GM13976 (cell line): ENCODE measurements around the gene CDKL1.
A peak's percentile ranks its signal among the peaks of the same experiment; 100 is the strongest.
"Not testable (repeated sequence)": the region's sequence is repeated elsewhere in the genome, so short reads cannot be mapped to it uniquely, and the experiment has no call there.

ENCODE experiments used
- DNase-seq: peaks from one replicate; pipeline ENCODE4 v3.0.0; 2012; ENCODE audit warnings: low spot score
- in situ Hi-C: fragments of 300-500 bp; cut with MboI; formaldehyde crosslinking; loops from one replicate; pipeline ENCODE4 v1.12.0; 2022; ENCODE audit warnings: low sequenced_read_pairs, mixed read lengths, inconsistent platforms; ENCODE audit not compliant: unreplicated experiment
- TF ChIP-seq, protein P1 (sequence below): IDR thresholded peaks from 2 replicates; pipeline ENCODE4 v1.5.1; 2012; ENCODE audit warnings: borderline replicate concordance, mild to moderate bottlenecking; ENCODE audit not compliant: insufficient read depth; ENCODE audit errors: extremely low read depth, missing control alignments, control extremely low read depth

The CDKL1 gene

DNA sequence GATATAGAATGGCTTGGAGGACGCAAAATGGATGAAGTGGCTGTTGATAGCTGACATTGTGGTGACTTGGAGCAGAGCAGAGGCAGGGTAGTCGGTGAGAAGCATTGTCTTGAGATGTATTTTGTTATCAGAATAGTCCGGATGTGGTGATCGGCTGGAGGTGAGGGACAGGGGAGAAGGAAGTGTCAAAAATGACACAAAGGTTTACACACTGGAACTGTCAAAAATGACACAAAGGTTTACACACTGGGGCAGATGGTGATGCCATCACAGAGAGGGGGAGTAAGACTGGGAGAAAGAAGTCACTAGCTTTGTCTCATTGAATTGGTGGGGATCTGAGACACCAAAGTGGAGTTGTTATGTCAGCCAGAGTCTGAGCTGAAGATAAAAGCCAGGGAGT is 30.1 kb downstream of the CDKL1 start:
- TF ChIP-seq, protein P1, sequence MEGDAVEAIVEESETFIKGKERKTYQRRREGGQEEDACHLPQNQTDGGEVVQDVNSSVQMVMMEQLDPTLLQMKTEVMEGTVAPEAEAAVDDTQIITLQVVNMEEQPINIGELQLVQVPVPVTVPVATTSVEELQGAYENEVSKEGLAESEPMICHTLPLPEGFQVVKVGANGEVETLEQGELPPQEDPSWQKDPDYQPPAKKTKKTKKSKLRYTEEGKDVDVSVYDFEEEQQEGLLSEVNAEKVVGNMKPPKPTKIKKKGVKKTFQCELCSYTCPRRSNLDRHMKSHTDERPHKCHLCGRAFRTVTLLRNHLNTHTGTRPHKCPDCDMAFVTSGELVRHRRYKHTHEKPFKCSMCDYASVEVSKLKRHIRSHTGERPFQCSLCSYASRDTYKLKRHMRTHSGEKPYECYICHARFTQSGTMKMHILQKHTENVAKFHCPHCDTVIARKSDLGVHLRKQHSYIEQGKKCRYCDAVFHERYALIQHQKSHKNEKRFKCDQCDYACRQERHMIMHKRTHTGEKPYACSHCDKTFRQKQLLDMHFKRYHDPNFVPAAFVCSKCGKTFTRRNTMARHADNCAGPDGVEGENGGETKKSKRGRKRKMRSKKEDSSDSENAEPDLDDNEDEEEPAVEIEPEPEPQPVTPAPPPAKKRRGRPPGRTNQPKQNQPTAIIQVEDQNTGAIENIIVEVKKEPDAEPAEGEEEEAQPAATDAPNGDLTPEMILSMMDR = no peak
- no peak for DNase-seq
- in situ Hi-C loops = no loop called here

DNA sequence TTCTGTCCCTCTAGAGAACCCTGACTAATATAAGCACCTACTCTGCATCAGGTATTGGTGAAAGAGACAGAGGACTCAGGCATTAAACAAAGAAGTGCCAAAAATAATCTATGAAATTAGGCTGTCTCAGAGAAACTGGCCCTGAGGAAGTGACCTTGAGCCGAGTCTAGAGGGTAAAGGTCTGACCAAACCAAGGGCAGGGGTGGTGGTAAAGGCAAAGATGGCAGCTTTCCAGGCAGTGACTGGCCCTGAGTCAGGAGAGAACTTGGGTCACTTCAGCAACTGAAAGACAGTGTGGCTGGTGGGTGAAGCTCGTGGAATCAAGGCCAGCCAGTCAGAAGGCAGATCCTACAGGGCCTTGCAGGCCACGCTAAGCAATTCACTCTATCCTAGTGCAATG is 30.6 kb downstream of the CDKL1 start:
- in situ Hi-C loops = no loop called here

DNA sequence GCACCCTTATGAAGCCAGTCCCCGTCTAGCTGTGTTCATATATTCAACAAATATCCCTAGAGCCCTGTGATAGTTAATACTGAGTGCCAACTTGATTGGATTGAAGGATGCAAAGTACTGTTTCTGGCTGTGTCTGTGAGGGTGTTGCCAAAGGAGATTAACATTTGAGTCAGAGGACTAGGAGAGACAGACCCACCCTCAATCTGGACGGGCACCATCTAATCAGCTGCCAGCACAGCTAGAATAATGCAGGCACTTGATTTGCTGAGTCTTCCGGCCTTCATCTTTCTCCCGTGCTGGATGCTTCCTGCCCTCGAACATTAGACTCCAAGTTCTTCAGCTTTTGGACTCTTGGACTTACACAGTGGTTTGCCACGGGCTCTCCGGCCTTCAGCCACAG is 31.1 kb downstream of the CDKL1 start:
- in situ Hi-C loops, DNase-seq: not testable (repeated sequence)

More for the DNA sequence above, 30.6 kb downstream of the CDKL1 start:
- no peak for DNase-seq
- TF ChIP-seq, protein P1 = no peak

DNA sequence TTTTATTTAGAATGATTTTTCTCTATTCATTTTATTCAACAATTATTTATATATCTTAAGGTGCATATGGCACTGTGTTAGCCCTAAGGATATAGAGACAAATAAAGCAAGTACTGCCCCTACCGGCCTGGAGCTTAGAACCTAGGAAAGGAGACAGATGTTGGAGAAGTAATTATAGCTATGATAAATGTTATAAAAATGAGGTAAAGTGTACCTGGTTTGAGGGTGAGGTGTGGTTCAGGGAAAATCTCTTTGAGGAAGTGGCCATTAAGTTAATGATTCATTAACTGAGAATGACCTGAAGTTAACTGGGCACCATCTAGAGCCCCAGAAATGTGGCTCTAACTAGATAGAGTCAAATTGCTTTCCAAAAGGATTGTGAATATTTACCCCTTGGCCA is 31.9 kb downstream of the CDKL1 start:
- TF ChIP-seq, protein P1 = no peak
- no peak for DNase-seq
- in situ Hi-C loops = no loop called here

DNA sequence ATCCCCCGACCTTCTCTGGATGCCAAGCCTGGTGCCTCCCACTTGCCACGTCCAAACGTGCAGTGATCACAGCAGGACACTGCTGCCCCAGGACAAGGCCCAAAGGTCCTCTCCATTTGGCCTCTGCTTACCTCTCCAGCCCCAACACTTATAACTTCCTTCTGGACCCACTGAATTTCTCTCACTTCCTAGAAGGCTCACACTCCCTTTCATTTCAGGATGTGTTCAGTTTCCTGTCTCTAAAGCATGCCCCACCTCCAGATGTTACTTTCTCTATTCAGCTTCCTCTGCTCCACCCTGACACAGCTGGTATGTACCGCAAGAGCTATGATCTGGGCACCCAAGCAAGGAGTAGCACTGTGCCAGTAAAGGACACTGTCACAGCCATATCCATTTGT is 33.0 kb downstream of the CDKL1 start:
- TF ChIP-seq, protein P1 = no peak
- in situ Hi-C loops = no loop called here
- DNase-seq = peak; percentile 61

DNA sequence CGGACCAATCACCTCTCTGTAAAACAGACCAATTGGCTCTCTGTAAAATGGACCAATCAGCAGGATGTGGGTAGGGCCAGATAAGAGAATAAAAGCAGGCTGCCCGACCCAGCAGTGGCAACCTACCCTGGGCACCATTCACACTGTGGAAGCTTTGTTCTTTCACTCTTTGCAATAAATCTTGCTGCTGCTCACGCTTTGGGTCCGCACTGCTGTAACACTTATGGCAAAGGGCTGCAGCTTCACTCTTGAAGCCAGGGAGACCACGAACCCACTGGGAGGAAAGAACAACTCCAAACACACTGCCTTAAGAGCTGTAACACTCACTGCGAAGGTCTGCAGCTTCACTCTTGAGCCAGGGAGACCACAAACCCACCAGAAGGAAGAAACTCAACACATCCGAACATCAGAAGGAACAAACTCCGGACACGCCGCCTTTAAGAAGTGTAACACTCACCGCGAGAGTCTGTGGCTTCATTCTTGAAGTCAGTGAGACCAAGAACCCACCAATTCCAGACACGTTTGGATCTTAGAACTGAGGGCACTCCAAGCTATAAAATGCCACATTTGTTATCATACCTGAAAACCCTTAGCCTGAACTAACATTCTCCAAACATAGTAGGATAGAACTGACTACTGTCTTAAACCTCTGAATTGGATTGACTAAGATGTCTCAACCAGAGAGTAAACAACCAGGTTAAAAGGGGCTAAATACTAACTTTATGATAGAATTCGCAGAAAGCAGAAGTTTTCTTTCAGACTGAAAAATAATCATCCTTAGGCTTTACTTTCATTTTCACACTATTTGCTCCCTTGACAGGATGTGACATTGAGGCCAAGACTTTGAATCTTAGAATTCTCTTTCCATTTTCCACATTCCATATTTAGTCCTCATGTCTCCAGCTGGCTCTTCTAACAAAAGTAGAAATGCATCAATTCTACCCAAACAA is 33.6 kb downstream of the CDKL1 start:
- TF ChIP-seq, protein P1 = no peak
- in situ Hi-C loops = no loop called here
- peak; percentile 27 for DNase-seq

DNA sequence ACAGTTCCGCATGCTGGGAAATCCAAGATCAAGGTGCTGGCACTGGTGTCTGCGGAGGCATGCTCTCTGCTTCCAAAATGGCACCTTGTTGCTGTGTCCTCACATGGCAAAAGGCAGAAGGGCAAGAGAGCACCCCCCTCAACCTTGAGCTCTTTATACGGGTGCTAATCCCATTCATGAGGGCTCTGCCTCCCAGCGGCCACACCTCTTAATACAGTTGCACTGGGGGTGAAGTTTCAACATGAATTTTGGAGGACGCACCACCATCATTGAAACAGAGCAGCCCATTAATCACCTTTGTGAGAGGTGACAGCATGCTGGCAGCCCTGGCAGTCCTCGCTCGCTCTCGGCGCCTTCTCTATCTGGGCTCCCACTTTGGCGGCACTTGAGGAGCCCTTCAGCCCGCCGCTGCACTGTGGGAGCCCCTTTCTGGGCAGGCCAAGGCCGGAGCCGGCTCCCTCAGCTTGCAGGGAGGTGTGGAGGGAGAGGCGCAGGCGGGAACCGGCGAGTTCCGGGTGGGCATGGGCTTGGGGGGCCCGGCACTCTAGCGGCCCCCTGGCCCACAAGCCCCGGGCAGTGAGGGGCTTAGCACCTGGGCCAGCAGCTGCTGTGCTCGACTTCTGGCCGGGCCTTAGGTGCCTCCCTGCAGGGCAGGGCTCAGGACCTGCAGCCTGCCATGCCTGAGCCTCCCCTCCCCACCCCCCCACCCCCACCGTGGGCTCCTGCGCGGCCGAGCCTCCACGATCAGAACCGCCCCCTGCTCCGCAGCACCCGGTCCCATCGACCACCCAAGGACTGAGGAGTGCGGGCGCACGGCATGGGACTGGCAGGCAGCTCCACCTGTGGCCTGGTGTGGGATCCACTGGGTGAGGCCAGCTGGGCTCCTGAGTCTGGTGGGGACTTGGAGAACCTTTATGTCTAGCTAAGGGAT is 34.9 kb downstream of the CDKL1 start:
- in situ Hi-C loops, DNase-seq: not testable (repeated sequence)
